Gastrocnemius medialis (tissue), 4 donors: ENCODE measurements around the gene KIF17. TPM values are rescaled to one million over a fixed set of nuclear protein-coding genes. Genes with fewer than 3 reads are reported as not detected.

Source experiments
- ATAC-seq, 2 donors: fragments of 150-250 bp; one replicate each; pipeline ENCODE4 v1.9.1; 2016
- DNase-seq, 2 donors: peaks; one replicate each; pipeline ENCODE4 v3.0.0-alpha.2; 2019
- H3K27ac ChIP-seq, 4 donors: fragments of 200-600 bp; sonication (generic); 1 replicate in 1 of 4; 2 replicates in 3 of 4; pipeline ENCODE4 v1.5.1; 2016 to 2018; ENCODE audit warnings: mild to moderate bottlenecking in 2 of 4, moderate library complexity in 1 of 4
- H3K27me3 ChIP-seq, 3 donors: fragments of 200-600 bp; sonication (generic) in 2 of 3; 1 replicate in 1 of 3; 2 replicates in 2 of 3; pipeline versions ENCODE4 v1.5.1 to v1.6.0; 2016 to 2019; ENCODE audit warnings: mild to moderate bottlenecking in 1 of 3, moderate library complexity in 1 of 3
- H3K36me3 ChIP-seq, 2 donors: fragments of 200-600 bp; sonication (generic) in 1 of 2; one replicate each; pipeline ENCODE4 v1.5.1; 2017 to 2018
- H3K4me1 ChIP-seq, 2 donors: fragments of 200-600 bp; sonication (generic) in 1 of 2; one replicate each; pipeline ENCODE4 v1.5.1; 2016 to 2017; ENCODE audit warnings: mild to moderate bottlenecking in 2 of 2
- H3K4me3 ChIP-seq, 4 donors: fragments of 200-600 bp; sonication (generic) in 3 of 4; 1 replicate in 1 of 4; 2 replicates in 3 of 4; pipeline ENCODE4 v1.5.1; 2016 to 2019; ENCODE audit warnings: mild to moderate bottlenecking in 2 of 4
- H3K9me3 ChIP-seq, 3 donors: fragments of 200-600 bp; sonication (generic) in 2 of 3; 1 replicate in 1 of 3; 2 replicates in 2 of 3; pipeline ENCODE4 v1.5.1; 2016 to 2019
- CTCF ChIP-seq, 5 experiments: fragments of 450-650 bp in 3 of 5; fragments of 200-600 bp in 2 of 5; sonication (generic) in 2 of 5; IDR thresholded peaks in 4 of 5; conservative IDR thresholded peaks in 1 of 5; 1 replicate in 4 of 5; 2 replicates in 1 of 5; pipeline ENCODE4 v1.5.1; 2016 to 2019; ENCODE audit warnings: antibody characterized with exemption in 5 of 5, mild to moderate bottlenecking in 3 of 5, moderate library complexity in 3 of 5
- POLR2A ChIP-seq, 2 donors: fragments of 450-650 bp; IDR thresholded peaks; one replicate each; pipeline ENCODE4 v1.6.1; 2017; ENCODE audit warnings: antibody characterized with exemption in 2 of 2, mild to moderate bottlenecking in 2 of 2, moderate library complexity in 2 of 2
- in situ Hi-C, 4 donors: fragments of 200-750 bp; cut with MboI; loops; one replicate each; pipeline versions ENCODE4 v1.15.0 to v1.8.0; 2017; ENCODE audit warnings: low sequenced_read_pairs in 4 of 4
- intact Hi-C: fragments of 100-400 bp; cut with DNase I; formaldehyde crosslinking; loops from one replicate; pipeline ENCODE4 v1.15.1; 2023; ENCODE audit warnings: low total_unique reads
- total RNA-seq, 4 donors: library from RNA; depleted of rRNA; stranded (reverse); fragments of >200 nt; gene quantifications; one replicate each; pipeline versions ENCODE4 v1.1.0 to v1.2.3, GENCODE V29; 2016

KIF17 gene
- total RNA-seq, 4 donors from 2014 or later = 2.6 to 3.8 (median 3.0) TPM

GRCh38 chr1:20725189-20726117 is 7.6 kb upstream of the KIF17 start:
- ATAC-seq (no peak), DNase-seq (no peak)
- TF ChIP-seq CTCF (IDR thresholded peaks at IDR 0.05 in 4 of 5, conservative IDR thresholded peaks at IDR 0.05 in 1 of 5) = no peak
- Histone ChIP-seq H3K4me3 (no peak overlapping the region), H3K36me3 (no peaks in the 10 kb centered on the region), H3K4me1 (no peaks in the 10 kb centered on the region), H3K9me3 (no peaks in the 10 kb centered on the region), H3K27me3 (peaks cover 0 to 2% (median 0%) of the 10 kb centered on the region in 3 donors), H3K27ac (no peak overlapping the region)
- intact Hi-C loops = no loop called here
- in situ Hi-C loops = no loop called here

- H3K9me3 ChIP-seq = no peaks in the 10 kb centered on the region
- in situ Hi-C loops (loop anchor here in 1 of 4 donors (25.0 kb wide), 1 partner anchor 638 kb away; no protein-coding TSS in a partner anchor), intact Hi-C loops (no loop called here)
- ATAC-seq (no peak), DNase-seq (no peak)
- no peaks in the 10 kb centered on the region for H3K4me1 ChIP-seq
- no peak overlapping the region for H3K4me3 ChIP-seq
- no peaks in the 10 kb centered on the region for H3K36me3 ChIP-seq
- H3K27ac ChIP-seq = no peak overlapping the region
- TF ChIP-seq POLR2A (IDR thresholded peaks at IDR 0.05) (no peak), CTCF (IDR thresholded peaks at IDR 0.05 in 4 of 5, conservative IDR thresholded peaks at IDR 0.05 in 1 of 5) (no peak)
- no peaks in the 10 kb centered on the region for H3K27me3 ChIP-seq
These were observed 6.8 kb upstream of the KIF17 start for GRCh38 chr1:20724364-20725188.

- DNase-seq (no peak), ATAC-seq (no peak)
- no peak overlapping the region for H3K27ac ChIP-seq
- H3K36me3 ChIP-seq = no peaks in the 10 kb centered on the region
- no peak overlapping the region for H3K4me3 ChIP-seq
- no peaks in the 10 kb centered on the region for H3K27me3 ChIP-seq
- intact Hi-C loops (no loop called here), in situ Hi-C loops (loop anchor here in 1 of 4 donors (25.0 kb wide), 1 partner anchor 639 kb away; no protein-coding TSS in a partner anchor)
- TF ChIP-seq POLR2A (IDR thresholded peaks at IDR 0.05) = no peak
- no peak for TF ChIP-seq CTCF (IDR thresholded peaks at IDR 0.05 in 4 of 5, conservative IDR thresholded peaks at IDR 0.05 in 1 of 5)
- H3K4me1 ChIP-seq = no peaks in the 10 kb centered on the region
- H3K9me3 ChIP-seq = no peaks in the 10 kb centered on the region
These were observed 5.9 kb upstream of the KIF17 start for GRCh38 chr1:20723537-20724363.

GRCh38 chr1:20723159-20723536 is 5.3 kb upstream of the KIF17 start:
- DNase-seq (no peak), ATAC-seq (no peak)
- no peaks in the 10 kb centered on the region for H3K36me3 ChIP-seq
- H3K27ac ChIP-seq = no peak overlapping the region
- H3K4me1 ChIP-seq = no peaks in the 10 kb centered on the region
- intact Hi-C loops = no loop called here
- no peak overlapping the region for H3K4me3 ChIP-seq
- no peaks in the 10 kb centered on the region for H3K9me3 ChIP-seq
- in situ Hi-C loops = loop anchor here in 1 of 4 donors (25.0 kb wide), 1 partner anchor 639 kb away; no protein-coding TSS in a partner anchor
- no peaks in the 10 kb centered on the region for H3K27me3 ChIP-seq
- TF ChIP-seq CTCF (IDR thresholded peaks at IDR 0.05 in 4 of 5, conservative IDR thresholded peaks at IDR 0.05 in 1 of 5) (no peak), POLR2A (IDR thresholded peaks at IDR 0.05) (no peak)
